B cell (primary cell): Measurements from ENCODE around the gene CHEK2. TPM values are rescaled to one million over a fixed set of nuclear protein-coding genes. Genes with fewer than 3 reads are reported as not detected.

Experiments used
- ATAC-seq: fragments of 200-7000 bp; cut with Tn5 transposase; one replicate; pipeline ENCODE4 v1.10.0; 2021; ENCODE audit warnings: low read depth, mild to moderate bottlenecking, moderate number of reproducible peaks, moderate library complexity
- CTCF ChIA-PET: fragments of 350-600 bp; sonication (Branson Sonifier 250); formaldehyde crosslinking; loops from one replicate; lab custom pipeline; 2021; ENCODE audit warnings: antibody characterized with exemption, inconsistent platforms; lab: Charles Lee
- POLR2A ChIA-PET: fragments of 350-600 bp; sonication (Branson Sonifier 250); formaldehyde crosslinking; loops from one replicate; lab custom pipeline; 2021; ENCODE audit warnings: antibody characterized with exemption; lab: Charles Lee
- DNase-seq: peaks from one replicate; pipeline ENCODE4 v3.0.0; 2013
- H2AFZ ChIP-seq: 2 replicates; pipeline ENCODE4 v1.6.1; 2012; ENCODE audit warnings: mild to moderate bottlenecking, low read depth, low read length; ENCODE audit not compliant: insufficient read depth, poor library complexity, severe bottlenecking
- H3K27ac ChIP-seq, 2 donors: 1 replicate in 1 of 2; 2 replicates in 1 of 2; pipeline ENCODE4 v1.5.1; 2012 to 2013; ENCODE audit warnings: low read length in 2 of 2, mild to moderate bottlenecking in 2 of 2, moderate library complexity in 1 of 2
- H3K27me3 ChIP-seq, 4 experiments: fragments of 200-600 bp in 1 of 4; sonication (generic) in 1 of 4; replicated peaks in 1 of 4; 1 replicate in 2 of 4; 2 replicates in 2 of 4; pipeline versions ENCODE4 v1.6.1 to v1.7.0; 2013 to 2016; ENCODE audit warnings: low read length in 3 of 4, mild to moderate bottlenecking in 2 of 4, mixed read lengths in 1 of 4, moderate library complexity in 1 of 4; ENCODE audit not compliant: insufficient read depth in 4 of 4, control insufficient read depth in 3 of 4; ENCODE audit errors: control extremely low read depth in 1 of 4
- H3K36me3 ChIP-seq, 2 experiments: replicated peaks in 1 of 2; 1 replicate in 1 of 2; 2 replicates in 1 of 2; pipeline versions ENCODE4 v1.6.1 to v1.7.1; 2013; ENCODE audit warnings: low read length in 1 of 2; ENCODE audit not compliant: insufficient read depth in 2 of 2, control insufficient read depth in 1 of 2; ENCODE audit errors: control extremely low read depth in 1 of 2, extremely low read depth in 1 of 2
- H3K4me1 ChIP-seq, 2 donors: fragments of 200-600 bp in 1 of 2; sonication (generic) in 1 of 2; 1 replicate in 1 of 2; 2 replicates in 1 of 2; pipeline versions ENCODE4 v1.5.1 to v1.6.1; 2013 to 2017; ENCODE audit warnings: low read length in 2 of 2; ENCODE audit not compliant: control insufficient read depth in 2 of 2, insufficient read depth in 2 of 2
- H3K4me2 ChIP-seq: replicated peaks from 2 replicates; pipeline ENCODE3; 2012; ENCODE audit warnings: mild to moderate bottlenecking, low read depth, low read length; ENCODE audit not compliant: poor library complexity, severe bottlenecking
- H3K4me3 ChIP-seq, 5 experiments: fragments of 200-600 bp in 1 of 5; sonication (generic) in 1 of 5; 1 replicate in 3 of 5; 2 replicates in 2 of 5; pipeline versions ENCODE4 v1.5.1 to v1.7.0; 2011 to 2016; ENCODE audit warnings: low read length in 4 of 5, mild to moderate bottlenecking in 4 of 5, low read depth in 2 of 5, control low read depth in 1 of 5, moderate library complexity in 1 of 5; ENCODE audit not compliant: insufficient read depth in 1 of 5; ENCODE audit errors: control extremely low read depth in 1 of 5, extremely low read depth in 1 of 5
- H3K79me2 ChIP-seq: fragments of 200-600 bp; sonication (generic); one replicate; pipeline ENCODE4 v1.6.0; 2016; ENCODE audit warnings: low read length; ENCODE audit not compliant: control insufficient read depth, insufficient read depth
- H3K9ac ChIP-seq: fragments of 200-600 bp; sonication (generic); 2 replicates; pipeline ENCODE4 v1.6.1; 2017; ENCODE audit warnings: mild to moderate bottlenecking, low read length, moderate library complexity
- H3K9me3 ChIP-seq, 3 donors: one replicate each; pipeline versions ENCODE4 v1.6.1 to v1.7.1; 2013; ENCODE audit warnings: low read length in 2 of 3; ENCODE audit not compliant: control insufficient read depth in 2 of 3, insufficient read depth in 1 of 3; ENCODE audit errors: control extremely low read depth in 1 of 3
- H4K20me1 ChIP-seq: 2 replicates; pipeline ENCODE4 v1.6.0; 2012; ENCODE audit warnings: mild to moderate bottlenecking, low read length; ENCODE audit not compliant: insufficient read depth, control insufficient read depth, poor library complexity, severe bottlenecking
- H3K27ac Mint-ChIP-seq: one replicate; pipeline ENCODE4 v1.8.0; 2021; ENCODE audit warnings: mixed read lengths
- H3K27me3 Mint-ChIP-seq: one replicate; pipeline ENCODE4 v1.8.0; 2021; ENCODE audit warnings: mixed read lengths
- H3K4me1 Mint-ChIP-seq: one replicate; pipeline ENCODE4 v1.8.0; 2021; ENCODE audit warnings: mixed read lengths
- H3K4me3 Mint-ChIP-seq: one replicate; pipeline ENCODE4 v1.8.0; 2021; ENCODE audit warnings: mixed read lengths
- H3K9me3 Mint-ChIP-seq: one replicate; pipeline ENCODE4 v1.8.0; 2022; ENCODE audit warnings: mixed read lengths; ENCODE audit not compliant: insufficient read depth
- EZH2 ChIP-seq: IDR thresholded peaks from 2 replicates; pipeline ENCODE4 v1.6.1; 2012; ENCODE audit warnings: borderline replicate concordance, low read depth, mild to moderate bottlenecking, moderate library complexity, low read length; ENCODE audit not compliant: insufficient read depth, poor library complexity, severe bottlenecking
- WGBS: methylation state at CpG from one replicate; pipeline ENCODE4 v1.1.5; 2013; ENCODE audit warnings: missing lambda C conversion rate; ENCODE audit not compliant: insufficient coverage; 5-methylcytosine and 5-hydroxymethylcytosine counted together
- intact Hi-C: fragments of 100-400 bp; cut with micrococcal nuclease; formaldehyde crosslinking; loops from one replicate; pipeline ENCODE4 v1.10.0; 2022
- polyA plus RNA-seq: library from polyadenylated mRNA; depleted of rRNA; stranded (reverse); fragments of >200 nt; gene quantifications from 2 replicates; pipeline ENCODE4 v1.2.3, GENCODE V29; 2012
- small RNA-seq: library from RNA; depleted of rRNA; stranded (forward); fragments of <200 nt; gene quantifications from one replicate; pipeline ENCODE3, GENCODE V24; 2012; ENCODE audit warnings: low replicate concordance, low read depth; ENCODE audit not compliant: insufficient read length
- total RNA-seq, 2 donors: library from RNA; stranded (reverse); fragments of 120-200 nt in 1 of 2; gene quantifications; 1 replicate in 1 of 2; 2 replicates in 1 of 2; pipeline versions ENCODE4 v1.2.3 to v1.2.4, GENCODE V29; 2013 to 2022
- TF ChIP-seq, protein P1 (sequence below): fragments of 200-600 bp; IDR thresholded peaks from one replicate; pipeline ENCODE4 v1.8.0; 2022; ENCODE audit warnings: antibody characterized with exemption, mild to moderate bottlenecking

CHEK2 gene
- total and polyA plus RNA-seq, 2 donors (not counting 1 experiment from before 2014, with no cell fraction given): 15.6 to 22.6 TPM

DNA sequence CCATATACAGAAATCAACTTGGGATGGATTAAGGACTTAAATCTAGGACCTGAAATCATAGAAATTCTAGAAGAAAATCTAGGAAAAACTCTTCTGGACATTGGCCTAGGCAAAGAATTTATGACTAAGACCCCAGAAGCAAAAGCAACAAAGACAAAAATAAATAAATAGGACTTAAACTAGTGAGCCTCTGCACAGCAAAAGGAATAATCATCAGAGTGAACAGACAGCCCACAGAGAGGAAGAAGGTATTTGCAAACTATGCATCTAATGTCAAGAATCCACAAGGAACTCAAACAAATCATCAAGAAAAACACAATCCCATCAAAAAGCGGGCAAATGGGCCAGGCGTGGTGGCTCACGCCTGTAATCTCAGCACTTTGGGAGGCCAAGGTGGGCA lies 94.4 kb downstream of the CHEK2 start:
- no peaks in the 10 kb centered on the region for H4K20me1 ChIP-seq
- intact Hi-C loops: no loop called here
- H3K27me3 ChIP-seq: peaks cover 0 to 4% (median 3%) of the 10 kb centered on the region in 4 experiments
- H3K27ac Mint-ChIP-seq: no peak overlapping the region
- no peaks in the 10 kb centered on the region for H3K79me2 ChIP-seq
- H3K4me3 ChIP-seq: no peak overlapping the region
- ChIA-PET POLR2A (no interaction called here), CTCF (no interaction called here)
- ATAC-seq (no peak), DNase-seq (no peak)
- peaks cover 2 to 13% (median 2%) of the 10 kb centered on the region in 3 donors for H3K9me3 ChIP-seq
- no peaks in the 10 kb centered on the region for H3K4me1 Mint-ChIP-seq
- H3K4me2 ChIP-seq: no peak overlapping the region
- H3K9me3 Mint-ChIP-seq: no peaks in the 10 kb centered on the region
- H2AFZ ChIP-seq: no peak overlapping the region
- TF ChIP-seq EZH2: no peak
- TF ChIP-seq, protein P1, sequence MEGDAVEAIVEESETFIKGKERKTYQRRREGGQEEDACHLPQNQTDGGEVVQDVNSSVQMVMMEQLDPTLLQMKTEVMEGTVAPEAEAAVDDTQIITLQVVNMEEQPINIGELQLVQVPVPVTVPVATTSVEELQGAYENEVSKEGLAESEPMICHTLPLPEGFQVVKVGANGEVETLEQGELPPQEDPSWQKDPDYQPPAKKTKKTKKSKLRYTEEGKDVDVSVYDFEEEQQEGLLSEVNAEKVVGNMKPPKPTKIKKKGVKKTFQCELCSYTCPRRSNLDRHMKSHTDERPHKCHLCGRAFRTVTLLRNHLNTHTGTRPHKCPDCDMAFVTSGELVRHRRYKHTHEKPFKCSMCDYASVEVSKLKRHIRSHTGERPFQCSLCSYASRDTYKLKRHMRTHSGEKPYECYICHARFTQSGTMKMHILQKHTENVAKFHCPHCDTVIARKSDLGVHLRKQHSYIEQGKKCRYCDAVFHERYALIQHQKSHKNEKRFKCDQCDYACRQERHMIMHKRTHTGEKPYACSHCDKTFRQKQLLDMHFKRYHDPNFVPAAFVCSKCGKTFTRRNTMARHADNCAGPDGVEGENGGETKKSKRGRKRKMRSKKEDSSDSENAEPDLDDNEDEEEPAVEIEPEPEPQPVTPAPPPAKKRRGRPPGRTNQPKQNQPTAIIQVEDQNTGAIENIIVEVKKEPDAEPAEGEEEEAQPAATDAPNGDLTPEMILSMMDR: no peak
- H3K27me3 Mint-ChIP-seq: peaks cover 8% of the 10 kb centered on the region
- no peaks in the 10 kb centered on the region for H3K4me1 ChIP-seq
- no peak overlapping the region for H3K27ac ChIP-seq
- 100% methylated on average over 2 of the region's 3 CpGs for WGBS
- H3K4me3 Mint-ChIP-seq: no peak overlapping the region
- H3K9ac ChIP-seq: no peak overlapping the region
- no peaks in the 10 kb centered on the region for H3K36me3 ChIP-seq

DNA sequence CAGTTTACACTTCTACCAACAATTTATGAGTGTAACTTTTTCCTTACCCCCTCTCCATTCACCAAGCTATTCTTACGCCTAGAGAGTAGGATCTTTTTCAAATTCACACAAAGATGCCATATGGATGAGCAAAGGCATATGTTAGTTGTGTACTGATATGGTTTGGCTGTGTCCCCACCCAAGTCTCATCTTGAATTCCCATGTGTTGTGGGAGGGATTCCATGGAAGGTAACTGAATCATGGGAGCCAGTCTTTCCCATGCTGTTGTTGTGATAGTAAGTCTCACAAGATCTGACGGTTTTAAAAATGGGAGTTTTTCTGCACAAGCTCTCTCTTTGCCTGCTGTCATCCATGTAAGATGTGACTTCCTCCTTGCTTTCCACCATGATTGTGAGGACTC lies 102.3 kb downstream of the CHEK2 start:
- no peak for TF ChIP-seq EZH2
- TF ChIP-seq, protein P1: no peak
- DNase-seq (no peak), ATAC-seq (no peak)
- Histone ChIP-seq H3K4me1 (no peaks in the 10 kb centered on the region), H4K20me1 (no peaks in the 10 kb centered on the region), H2AFZ (no peak overlapping the region), H3K4me2 (no peak overlapping the region), H3K27ac (no peak overlapping the region), H3K9ac (no peak overlapping the region), H3K36me3 (no peaks in the 10 kb centered on the region), H3K4me3 (no peak overlapping the region), H3K27me3 (peaks cover 0 to 6% (median 4%) of the 10 kb centered on the region in 4 experiments), H3K79me2 (no peaks in the 10 kb centered on the region), H3K9me3 (no peaks in the 10 kb centered on the region)
- POLR2A ChIA-PET: no interaction called here
- Mint-ChIP-seq H3K9me3 (no peaks in the 10 kb centered on the region), H3K27ac (no peak overlapping the region), H3K27me3 (peaks cover 8% of the 10 kb centered on the region), H3K4me1 (no peaks in the 10 kb centered on the region), H3K4me3 (no peak overlapping the region)
- no CpG with 5 or more reads among the region's 2 CpGs for WGBS
- intact Hi-C loops: no loop called here
- CTCF ChIA-PET: no interaction called here

Small RNAs within 50 kb of the gene (small RNA-seq; reads per million reads assigned to genes)
- not detected for gene RN7SL162P

Other genes starting within 250 kb of the CHEK2 start
- gene TTC28, start 62.0 kb downstream of the CHEK2 start, total RNA-seq: 5.2 and 7.3 TPM in 2 replicates
- 1.4 and 4.5 TPM in 2 replicates for gene TTC28, start 62.0 kb downstream of the CHEK2 start, polyA plus RNA-seq
- 17.5 and 18.3 TPM in 2 replicates for gene HSCB, start 219 bp upstream of the CHEK2 start, total RNA-seq
- 12.8 and 17.5 TPM in 2 replicates for gene HSCB, start 219 bp upstream of the CHEK2 start, polyA plus RNA-seq
- 25.6 and 25.8 TPM in 2 replicates for gene CCDC117, start 30.9 kb upstream of the CHEK2 start, total RNA-seq
- gene CCDC117, start 30.9 kb upstream of the CHEK2 start, polyA plus RNA-seq: 7.7 and 15.4 TPM in 2 replicates
- 16.8 and 18.2 TPM in 2 replicates for gene XBP1, start 58.7 kb upstream of the CHEK2 start, total RNA-seq
- gene XBP1, start 58.7 kb upstream of the CHEK2 start, polyA plus RNA-seq: 69.8 and 81.9 TPM in 2 replicates
- 0.70 and 0.71 TPM in 2 replicates for gene ZNRF3, start 141.8 kb upstream of the CHEK2 start, total RNA-seq
- gene ZNRF3, start 141.8 kb upstream of the CHEK2 start, polyA plus RNA-seq: 0.16 and 0.21 TPM in 2 replicates